Fibroblast of villous mesenchyme (primary cell): Measurements from ENCODE around the gene PEPD. TPM values are rescaled to one million over a fixed set of nuclear protein-coding genes. Genes with fewer than 3 reads are reported as not detected.

Experiments used
- DNase-seq: peaks from one replicate; pipeline ENCODE4 v3.0.0-alpha.2; 2010; ENCODE audit warnings: low read depth
- H3K4me3 ChIP-seq: 2 replicates; pipeline ENCODE4 v1.5.1; 2011; ENCODE audit warnings: low read depth, mild to moderate bottlenecking, low read length
- CTCF ChIP-seq: IDR thresholded peaks from 2 replicates; pipeline ENCODE4 v1.5.1; 2012; ENCODE audit warnings: low read depth, mild to moderate bottlenecking, low read length; ENCODE audit not compliant: insufficient read depth
- total RNA-seq: library from RNA; depleted of rRNA; stranded (reverse); fragments of >200 nt; gene quantifications from 2 replicates; pipeline ENCODE4 v1.2.3, GENCODE V29; 2012

The PEPD gene
- total RNA-seq, 1 donor = 66.1 TPM

- DNase-seq = no peak
- no peak overlapping the region for H3K4me3 ChIP-seq
- no peak for TF ChIP-seq CTCF
Observed at GRCh38 chr19:33376941-33377557, 144.5 kb downstream of the PEPD start.

GRCh38 chr19:33376423-33376822 is 145.2 kb downstream of the PEPD start:
- TF ChIP-seq CTCF = no peak
- no peak overlapping the region for H3K4me3 ChIP-seq
- DNase-seq = peak; percentile 69

- peak; percentile 84 for DNase-seq
Observed at GRCh38 chr19:33375837-33376159, 145.8 kb downstream of the PEPD start.

GRCh38 chr19:33375156-33375836 is 146.3 kb downstream of the PEPD start:
- peak overlapping the region; percentile 84 for H3K4me3 ChIP-seq
- peak; percentile 9 for DNase-seq
- no peak for TF ChIP-seq CTCF

More at GRCh38 chr19:33375837-33376159, 145.8 kb downstream of the PEPD start:
- no peak for TF ChIP-seq CTCF
- H3K4me3 ChIP-seq = no peak overlapping the region

- no peak for TF ChIP-seq CTCF
- peak; percentile 46 for DNase-seq
- peak overlapping the region; percentile 84 for H3K4me3 ChIP-seq
Observed at GRCh38 chr19:33374236-33374714, 147.3 kb downstream of the PEPD start.

- TF ChIP-seq CTCF = no peak
- peak; percentile 92 for DNase-seq
Observed at GRCh38 chr19:33373453-33374235, 147.9 kb downstream of the PEPD start, which contains the start of gene CEBPG. Gene CEBPG (plus strand): TSS chr19:33373709. CDS start chr19:33379240, 5,531 bp downstream.

More at GRCh38 chr19:33373453-33374235, 147.9 kb downstream of the PEPD start, which contains the start of gene CEBPG:
- peak within 1 kb of the TSS; percentile 84 for H3K4me3 ChIP-seq
